Liver (tissue), 9 donors: Measurements from ENCODE around the gene SELENOO. TPM values are rescaled to one million over a fixed set of nuclear protein-coding genes. Genes with fewer than 3 reads are reported as not detected.

ENCODE experiments used
- DNase-seq: peaks from one replicate; pipeline ENCODE4 v3.0.0-alpha.2; 2017; ENCODE audit warnings: low spot score
- H3K27ac ChIP-seq, 2 donors: one replicate each; pipeline ENCODE4 v1.7.0; 2013; ENCODE audit warnings: inconsistent platforms in 2 of 2, low read length in 2 of 2, control low read depth in 1 of 2, low read depth in 1 of 2, mild to moderate bottlenecking in 1 of 2
- H3K27me3 ChIP-seq, 4 donors: one replicate each; pipeline versions ENCODE4 v1.6.1 to v1.7.0; 2013; ENCODE audit warnings: low read length in 3 of 4, inconsistent platforms in 1 of 4, mild to moderate bottlenecking in 1 of 4, moderate library complexity in 1 of 4; ENCODE audit not compliant: control insufficient read depth in 4 of 4, insufficient read depth in 4 of 4
- H3K36me3 ChIP-seq, 4 donors: one replicate each; pipeline versions ENCODE4 v1.6.1 to v1.7.0; 2013; ENCODE audit warnings: low read length in 3 of 4, mild to moderate bottlenecking in 3 of 4, low read depth in 1 of 4, moderate library complexity in 1 of 4; ENCODE audit not compliant: control insufficient read depth in 4 of 4, insufficient read depth in 3 of 4
- H3K4me1 ChIP-seq, 4 donors: one replicate each; pipeline versions ENCODE4 v1.6.1 to v1.7.0; 2013; ENCODE audit warnings: low read length in 3 of 4, mild to moderate bottlenecking in 3 of 4, moderate library complexity in 1 of 4; ENCODE audit not compliant: control insufficient read depth in 4 of 4, insufficient read depth in 4 of 4
- H3K4me3 ChIP-seq, 3 donors: one replicate each; pipeline versions ENCODE4 v1.6.1 to v1.7.0; 2013; ENCODE audit warnings: low read length in 3 of 3, control low read depth in 1 of 3, low read depth in 1 of 3, mild to moderate bottlenecking in 1 of 3
- H3K9ac ChIP-seq, 2 donors: one replicate each; pipeline ENCODE4 v1.7.0; 2013; ENCODE audit warnings: low read length in 2 of 2, mild to moderate bottlenecking in 2 of 2, moderate library complexity in 2 of 2, control low read depth in 1 of 2, low read depth in 1 of 2
- H3K9me3 ChIP-seq, 4 donors: one replicate each; pipeline versions ENCODE4 v1.6.1 to v1.7.0; 2013; ENCODE audit warnings: low read length in 3 of 4; ENCODE audit not compliant: control insufficient read depth in 4 of 4
- ATF3 ChIP-seq: IDR thresholded peaks from 2 replicates; pipeline ENCODE4 v1.6.1; 2016; ENCODE audit warnings: antibody characterized with exemption
- EGR1 ChIP-seq, 2 donors: IDR thresholded peaks; 2 replicates each; pipeline ENCODE4 v1.6.1; 2016 to 2018; ENCODE audit warnings: antibody characterized with exemption in 2 of 2, low read depth in 2 of 2
- FOXA1 ChIP-seq: IDR thresholded peaks from 2 replicates; pipeline ENCODE4 v1.6.1; 2016; ENCODE audit warnings: antibody characterized with exemption
- FOXA2 ChIP-seq: IDR thresholded peaks from 2 replicates; pipeline ENCODE4 v1.6.1; 2016; ENCODE audit warnings: antibody characterized with exemption
- GABPA ChIP-seq, 2 donors: IDR thresholded peaks in 1 of 2; conservative IDR thresholded peaks in 1 of 2; 2 replicates each; pipeline ENCODE4 v1.6.1; 2016; ENCODE audit warnings: antibody characterized with exemption in 2 of 2, mild to moderate bottlenecking in 1 of 2, moderate library complexity in 1 of 2
- HNF4A ChIP-seq, 2 donors: conservative IDR thresholded peaks; 2 replicates each; pipeline ENCODE4 v1.6.1; 2016; ENCODE audit warnings: antibody characterized with exemption in 2 of 2, mild to moderate bottlenecking in 2 of 2
- HNF4G ChIP-seq: IDR thresholded peaks from 2 replicates; pipeline ENCODE4 v1.6.1; 2016; ENCODE audit warnings: antibody characterized with exemption
- JUND ChIP-seq, 2 donors: IDR thresholded peaks; 2 replicates each; pipeline ENCODE4 v1.6.1; 2016; ENCODE audit warnings: antibody characterized with exemption in 2 of 2
- MAX ChIP-seq: IDR thresholded peaks from 2 replicates; pipeline ENCODE4 v1.6.1; 2016; ENCODE audit warnings: antibody characterized with exemption
- NR2F2 ChIP-seq: IDR thresholded peaks from 2 replicates; pipeline ENCODE4 v1.6.1; 2016; ENCODE audit warnings: antibody characterized with exemption
- RAD21 ChIP-seq, 2 donors: IDR thresholded peaks; 2 replicates each; pipeline ENCODE4 v1.6.1; 2016; ENCODE audit warnings: antibody characterized with exemption in 2 of 2, mild to moderate bottlenecking in 2 of 2
- RXRA ChIP-seq, 2 donors: IDR thresholded peaks; 2 replicates each; pipeline ENCODE4 v1.6.1; 2017 to 2018; ENCODE audit warnings: antibody characterized with exemption in 2 of 2, mild to moderate bottlenecking in 1 of 2
- SP1 ChIP-seq: IDR thresholded peaks from 2 replicates; pipeline ENCODE4 v1.6.1; 2018; ENCODE audit warnings: antibody characterized with exemption, mild to moderate bottlenecking
- TAF1 ChIP-seq: conservative IDR thresholded peaks from 2 replicates; pipeline ENCODE4 v1.6.1; 2016; ENCODE audit warnings: antibody characterized with exemption, mild to moderate bottlenecking
- WGBS: extraction: QIAGEN DNeasy Blood & Tissue Kit; methylation state at CpG from one replicate; pipeline ENCODE4 v1.1.7; 2013; 5-methylcytosine and 5-hydroxymethylcytosine counted together
- polyA plus RNA-seq, 2 donors: library from polyadenylated mRNA; stranded (reverse) in 1 of 2; unstranded in 1 of 2; fragments of 200-250 nt in 1 of 2; fragments of >200 nt in 1 of 2; fragmentation: Nextera tagmentation in 1 of 2; extraction: Ambion mirVana in 1 of 2; gene quantifications; one replicate each; pipeline versions ENCODE4 v1.2.1 to v1.2.3, GENCODE V29; 2013 to 2015
- total RNA-seq, 2 donors: library from RNA; depleted of rRNA; stranded (reverse); fragments of >200 nt; gene quantifications; one replicate each; pipeline ENCODE4 v1.2.3, GENCODE V29; 2014
- TF ChIP-seq, protein P1 (sequence below): IDR thresholded peaks from 2 replicates; pipeline ENCODE4 v1.6.1; 2016; ENCODE audit warnings: antibody characterized with exemption
- TF ChIP-seq, protein P2 (sequence below): fragments of 150-350 bp; IDR thresholded peaks from 2 replicates; pipeline ENCODE4 v1.5.1; 2017; ENCODE audit warnings: improper control_type of control experiment, low read depth, low read length; ENCODE audit not compliant: missing input control
- TF ChIP-seq, protein P3 (sequence below): IDR thresholded peaks from 2 replicates; pipeline ENCODE4 v1.6.1; 2016; ENCODE audit warnings: antibody characterized with exemption, mild to moderate bottlenecking
- donor health status: healthy.
- donor health status: healthy.
- donor health status: healthy.
- donor health status: healthy.
- donor health status: healthy.

SELENOO gene
- total and polyA plus RNA-seq, 4 donors, result 16.4 to 59.2 (median 42.2) TPM

- no peak overlapping the region for H3K9ac ChIP-seq
- TF ChIP-seq FOXA1, result no peak
- TF ChIP-seq, protein P1, sequence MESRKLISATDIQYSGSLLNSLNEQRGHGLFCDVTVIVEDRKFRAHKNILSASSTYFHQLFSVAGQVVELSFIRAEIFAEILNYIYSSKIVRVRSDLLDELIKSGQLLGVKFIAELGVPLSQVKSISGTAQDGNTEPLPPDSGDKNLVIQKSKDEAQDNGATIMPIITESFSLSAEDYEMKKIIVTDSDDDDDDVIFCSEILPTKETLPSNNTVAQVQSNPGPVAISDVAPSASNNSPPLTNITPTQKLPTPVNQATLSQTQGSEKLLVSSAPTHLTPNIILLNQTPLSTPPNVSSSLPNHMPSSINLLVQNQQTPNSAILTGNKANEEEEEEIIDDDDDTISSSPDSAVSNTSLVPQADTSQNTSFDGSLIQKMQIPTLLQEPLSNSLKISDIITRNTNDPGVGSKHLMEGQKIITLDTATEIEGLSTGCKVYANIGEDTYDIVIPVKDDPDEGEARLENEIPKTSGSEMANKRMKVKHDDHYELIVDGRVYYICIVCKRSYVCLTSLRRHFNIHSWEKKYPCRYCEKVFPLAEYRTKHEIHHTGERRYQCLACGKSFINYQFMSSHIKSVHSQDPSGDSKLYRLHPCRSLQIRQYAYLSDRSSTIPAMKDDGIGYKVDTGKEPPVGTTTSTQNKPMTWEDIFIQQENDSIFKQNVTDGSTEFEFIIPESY, result no peak
- TF ChIP-seq NR2F2, result no peak
- no peak for TF ChIP-seq HNF4G
- no peak for TF ChIP-seq RAD21 (IDR thresholded peaks at IDR 0.05)
- TF ChIP-seq MAX, result no peak
- H3K4me1 ChIP-seq, result peaks cover 8 to 76% (median 51%) of the 10 kb centered on the region in 4 donors
- H3K36me3 ChIP-seq, result peaks cover 7 to 34% (median 19%) of the 10 kb centered on the region in 4 donors
- H3K27ac ChIP-seq, result no peak overlapping the region
- no peaks in the 10 kb centered on the region for H3K27me3 ChIP-seq
- H3K4me3 ChIP-seq, result no peak overlapping the region
- WGBS, result 64% methylated on average over 23 of the region's 23 CpGs
- DNase-seq, result no peak
- H3K9me3 ChIP-seq, result no peaks in the 10 kb centered on the region
Observed at GRCh38 chr22:50207383-50208140, 6.8 kb downstream of the SELENOO start.

GRCh38 chr22:50208430-50208938 is 7.7 kb downstream of the SELENOO start:
- Histone ChIP-seq H3K4me3 (no peak overlapping the region), H3K9ac (no peak overlapping the region)

More at GRCh38 chr22:50208430-50208938, 7.7 kb downstream of the SELENOO start:
- TF ChIP-seq NR2F2, result no peak
- TF ChIP-seq FOXA2, result no peak
- no peak for TF ChIP-seq ATF3
- TF ChIP-seq EGR1 (IDR thresholded peaks at IDR 0.05; ENCODE audit: low read depth in 2 of 2), result no peak
- TF ChIP-seq RXRA (IDR thresholded peaks at IDR 0.05), result no peak
- TF ChIP-seq TAF1, result no peak
- no peak for TF ChIP-seq HNF4A (conservative IDR thresholded peaks at IDR 0.05)
- TF ChIP-seq GABPA (IDR thresholded peaks at IDR 0.05 in 1 of 2, conservative IDR thresholded peaks at IDR 0.05 in 1 of 2), result no peak
- TF ChIP-seq, protein P1, result no peak
- TF ChIP-seq, protein P2, sequence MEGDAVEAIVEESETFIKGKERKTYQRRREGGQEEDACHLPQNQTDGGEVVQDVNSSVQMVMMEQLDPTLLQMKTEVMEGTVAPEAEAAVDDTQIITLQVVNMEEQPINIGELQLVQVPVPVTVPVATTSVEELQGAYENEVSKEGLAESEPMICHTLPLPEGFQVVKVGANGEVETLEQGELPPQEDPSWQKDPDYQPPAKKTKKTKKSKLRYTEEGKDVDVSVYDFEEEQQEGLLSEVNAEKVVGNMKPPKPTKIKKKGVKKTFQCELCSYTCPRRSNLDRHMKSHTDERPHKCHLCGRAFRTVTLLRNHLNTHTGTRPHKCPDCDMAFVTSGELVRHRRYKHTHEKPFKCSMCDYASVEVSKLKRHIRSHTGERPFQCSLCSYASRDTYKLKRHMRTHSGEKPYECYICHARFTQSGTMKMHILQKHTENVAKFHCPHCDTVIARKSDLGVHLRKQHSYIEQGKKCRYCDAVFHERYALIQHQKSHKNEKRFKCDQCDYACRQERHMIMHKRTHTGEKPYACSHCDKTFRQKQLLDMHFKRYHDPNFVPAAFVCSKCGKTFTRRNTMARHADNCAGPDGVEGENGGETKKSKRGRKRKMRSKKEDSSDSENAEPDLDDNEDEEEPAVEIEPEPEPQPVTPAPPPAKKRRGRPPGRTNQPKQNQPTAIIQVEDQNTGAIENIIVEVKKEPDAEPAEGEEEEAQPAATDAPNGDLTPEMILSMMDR, result no peak
- TF ChIP-seq RAD21 (IDR thresholded peaks at IDR 0.05), result no peak
- TF ChIP-seq HNF4G, result no peak
- TF ChIP-seq JUND (IDR thresholded peaks at IDR 0.05), result no peak
- TF ChIP-seq FOXA1, result no peak
- TF ChIP-seq SP1, result no peak
- TF ChIP-seq, protein P3, sequence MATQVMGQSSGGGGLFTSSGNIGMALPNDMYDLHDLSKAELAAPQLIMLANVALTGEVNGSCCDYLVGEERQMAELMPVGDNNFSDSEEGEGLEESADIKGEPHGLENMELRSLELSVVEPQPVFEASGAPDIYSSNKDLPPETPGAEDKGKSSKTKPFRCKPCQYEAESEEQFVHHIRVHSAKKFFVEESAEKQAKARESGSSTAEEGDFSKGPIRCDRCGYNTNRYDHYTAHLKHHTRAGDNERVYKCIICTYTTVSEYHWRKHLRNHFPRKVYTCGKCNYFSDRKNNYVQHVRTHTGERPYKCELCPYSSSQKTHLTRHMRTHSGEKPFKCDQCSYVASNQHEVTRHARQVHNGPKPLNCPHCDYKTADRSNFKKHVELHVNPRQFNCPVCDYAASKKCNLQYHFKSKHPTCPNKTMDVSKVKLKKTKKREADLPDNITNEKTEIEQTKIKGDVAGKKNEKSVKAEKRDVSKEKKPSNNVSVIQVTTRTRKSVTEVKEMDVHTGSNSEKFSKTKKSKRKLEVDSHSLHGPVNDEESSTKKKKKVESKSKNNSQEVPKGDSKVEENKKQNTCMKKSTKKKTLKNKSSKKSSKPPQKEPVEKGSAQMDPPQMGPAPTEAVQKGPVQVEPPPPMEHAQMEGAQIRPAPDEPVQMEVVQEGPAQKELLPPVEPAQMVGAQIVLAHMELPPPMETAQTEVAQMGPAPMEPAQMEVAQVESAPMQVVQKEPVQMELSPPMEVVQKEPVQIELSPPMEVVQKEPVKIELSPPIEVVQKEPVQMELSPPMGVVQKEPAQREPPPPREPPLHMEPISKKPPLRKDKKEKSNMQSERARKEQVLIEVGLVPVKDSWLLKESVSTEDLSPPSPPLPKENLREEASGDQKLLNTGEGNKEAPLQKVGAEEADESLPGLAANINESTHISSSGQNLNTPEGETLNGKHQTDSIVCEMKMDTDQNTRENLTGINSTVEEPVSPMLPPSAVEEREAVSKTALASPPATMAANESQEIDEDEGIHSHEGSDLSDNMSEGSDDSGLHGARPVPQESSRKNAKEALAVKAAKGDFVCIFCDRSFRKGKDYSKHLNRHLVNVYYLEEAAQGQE, result no peak
- no peak for TF ChIP-seq MAX
- WGBS, result 88% methylated on average over 22 of the region's 22 CpGs
- Histone ChIP-seq H3K4me1 (peaks cover 8 to 70% (median 50%) of the 10 kb centered on the region in 4 donors), H3K27ac (no peak overlapping the region), H3K27me3 (no peaks in the 10 kb centered on the region), H3K9me3 (no peaks in the 10 kb centered on the region), H3K36me3 (peaks cover 15 to 43% (median 23%) of the 10 kb centered on the region in 4 donors)
- DNase-seq, result no peak
